Immature natural killer cell (primary cell): ENCODE results near the gene MCTP1. TPM values are rescaled to one million over a fixed set of nuclear protein-coding genes. Genes with fewer than 3 reads are reported as not detected.
A peak's percentile ranks its signal among the peaks of the same experiment; 100 is the strongest.

Source experiments
- DNase-seq, 3 donors: peaks; one replicate each; pipeline ENCODE4 v3.0.0; 2022; ENCODE audit warnings: mixed read lengths in 1 of 3
- H3K27ac Mint-ChIP-seq, 6 donors: one replicate each; pipeline ENCODE4 v1.8.0; 2020; ENCODE audit warnings: mixed read lengths in 6 of 6, mild to moderate bottlenecking in 5 of 6, inconsistent platforms in 4 of 6, moderate library complexity in 3 of 6
- H3K27me3 Mint-ChIP-seq, 3 donors: one replicate each; pipeline ENCODE4 v1.8.0; 2020 to 2021; ENCODE audit warnings: low read depth in 3 of 3, mild to moderate bottlenecking in 3 of 3, mixed read lengths in 3 of 3, moderate library complexity in 3 of 3, inconsistent platforms in 1 of 3
- H3K36me3 Mint-ChIP-seq, 3 donors: one replicate each; pipeline ENCODE4 v1.8.0; 2020; ENCODE audit warnings: mixed read lengths in 3 of 3, inconsistent platforms in 2 of 3, mild to moderate bottlenecking in 2 of 3
- H3K4me1 Mint-ChIP-seq, 2 donors: one replicate each; pipeline ENCODE4 v1.8.0; 2020; ENCODE audit warnings: inconsistent platforms in 2 of 2, mild to moderate bottlenecking in 2 of 2, mixed read lengths in 2 of 2, moderate library complexity in 1 of 2
- H3K4me3 Mint-ChIP-seq, 5 donors: one replicate each; pipeline ENCODE4 v1.8.0; 2020; ENCODE audit warnings: mild to moderate bottlenecking in 5 of 5, mixed read lengths in 5 of 5, inconsistent platforms in 3 of 5, moderate library complexity in 3 of 5
- H3K9me3 Mint-ChIP-seq, 6 donors: one replicate each; pipeline ENCODE4 v1.8.0; 2020; ENCODE audit warnings: mild to moderate bottlenecking in 6 of 6, mixed read lengths in 6 of 6, inconsistent platforms in 4 of 6, moderate library complexity in 3 of 6
- polyA plus RNA-seq, 3 donors: library from polyadenylated mRNA; unstranded; fragments of 300-500 nt; fragmentation: Illumina TruSeq; gene quantifications; one replicate each; pipeline ENCODE4 v1.2.3, GENCODE V29; 2021

MCTP1 gene
- polyA plus RNA-seq, 3 donors from 2014 or later: 1.4 to 2.1 (median 1.5) TPM

DNA sequence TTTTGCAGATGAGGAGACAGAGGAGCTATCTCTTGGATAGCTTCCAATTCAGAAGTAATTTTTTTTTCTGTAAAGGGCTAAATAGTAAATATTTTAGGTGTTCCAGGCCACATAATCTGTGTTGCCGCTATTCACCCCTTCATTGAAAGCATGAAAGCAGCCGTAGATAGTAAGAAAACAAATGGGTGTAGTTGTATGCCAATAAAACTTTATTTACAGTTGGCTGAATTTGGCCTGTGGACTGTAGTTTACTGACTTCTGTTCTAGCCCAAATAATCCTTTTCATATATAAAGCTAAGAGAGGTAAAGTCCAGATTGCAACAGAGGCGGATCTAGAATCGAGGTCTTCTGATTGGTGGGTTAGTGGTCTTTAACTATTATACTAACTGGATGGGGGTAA, 537.5 kb downstream of the MCTP1 start:
- no peak for DNase-seq
- H3K4me3 Mint-ChIP-seq: no peak overlapping the region
- H3K9me3 Mint-ChIP-seq: no peaks in the 10 kb centered on the region
- H3K27me3 Mint-ChIP-seq: peaks cover 0 to 4% (median 2%) of the 10 kb centered on the region in 3 donors
- no peaks in the 10 kb centered on the region for H3K4me1 Mint-ChIP-seq
- no peaks in the 10 kb centered on the region for H3K36me3 Mint-ChIP-seq
- H3K27ac Mint-ChIP-seq: no peak overlapping the region

DNA sequence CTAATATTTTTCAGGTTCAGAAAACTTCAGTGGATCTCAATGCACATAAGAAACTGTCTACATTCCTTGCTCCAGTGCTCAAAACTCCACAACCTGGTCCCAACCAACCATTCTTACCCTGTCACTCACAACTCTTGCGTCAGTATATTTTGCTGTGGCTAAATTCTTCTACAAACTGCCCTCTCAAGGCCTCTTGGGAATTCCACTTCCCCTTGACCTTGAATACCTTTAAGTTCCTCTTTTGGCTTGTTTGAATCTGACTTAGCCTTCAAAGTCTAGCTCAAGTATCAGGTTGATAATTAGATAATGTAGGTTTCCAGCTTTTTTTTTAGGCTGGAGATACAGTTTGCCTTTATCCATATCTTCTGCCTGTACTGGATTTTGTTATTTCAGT, 538.2 kb downstream of the MCTP1 start:
- H3K4me3 Mint-ChIP-seq: no peak overlapping the region
- no peak for DNase-seq
- H3K9me3 Mint-ChIP-seq: no peaks in the 10 kb centered on the region
- H3K4me1 Mint-ChIP-seq: no peaks in the 10 kb centered on the region
- H3K36me3 Mint-ChIP-seq: no peaks in the 10 kb centered on the region
- H3K27ac Mint-ChIP-seq: no peak overlapping the region
- peaks cover 0 to 4% (median 2%) of the 10 kb centered on the region in 3 donors for H3K27me3 Mint-ChIP-seq

GRCh38 chr5:94745786-94746730, 538.8 kb downstream of the MCTP1 start:
- no peaks in the 10 kb centered on the region for H3K4me1 Mint-ChIP-seq
- H3K4me3 Mint-ChIP-seq: no peak overlapping the region
- no peak overlapping the region for H3K27ac Mint-ChIP-seq
- DNase-seq: no peak
- no peaks in the 10 kb centered on the region for H3K36me3 Mint-ChIP-seq
- H3K9me3 Mint-ChIP-seq: no peaks in the 10 kb centered on the region
- peaks cover 0 to 4% (median 2%) of the 10 kb centered on the region in 3 donors for H3K27me3 Mint-ChIP-seq

GRCh38 chr5:94744906-94745305, 540.0 kb downstream of the MCTP1 start:
- no peak overlapping the region for H3K27ac Mint-ChIP-seq
- H3K9me3 Mint-ChIP-seq: no peaks in the 10 kb centered on the region
- no peak for DNase-seq
- H3K36me3 Mint-ChIP-seq: no peaks in the 10 kb centered on the region
- no peaks in the 10 kb centered on the region for H3K4me1 Mint-ChIP-seq
- H3K27me3 Mint-ChIP-seq: peaks cover 0 to 4% (median 2%) of the 10 kb centered on the region in 3 donors
- no peak overlapping the region for H3K4me3 Mint-ChIP-seq

DNA sequence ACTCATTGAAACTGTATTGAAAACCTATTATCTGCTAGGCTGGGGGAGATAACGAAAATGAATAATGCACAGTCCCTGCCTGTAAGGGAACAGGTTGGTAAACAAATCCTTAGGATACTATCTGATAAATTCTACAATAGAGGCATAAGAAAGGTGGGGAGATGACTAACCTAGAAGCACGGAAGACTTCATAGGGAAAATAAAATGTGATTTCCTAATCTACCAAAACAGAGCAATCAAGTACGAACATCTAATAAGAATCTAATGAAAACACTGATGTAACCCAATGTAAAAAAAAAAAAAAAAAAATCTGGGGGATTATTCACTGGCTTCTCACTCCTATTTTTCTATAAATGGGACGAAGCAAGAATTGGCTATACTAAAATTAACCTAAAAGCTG, 542.0 kb downstream of the MCTP1 start:
- Mint-ChIP-seq H3K9me3 (no peaks in the 10 kb centered on the region), H3K4me3 (no peak overlapping the region), H3K4me1 (no peaks in the 10 kb centered on the region), H3K27ac (no peak overlapping the region), H3K27me3 (peaks cover 0 to 4% (median 2%) of the 10 kb centered on the region in 3 donors), H3K36me3 (no peaks in the 10 kb centered on the region)
- no peak for DNase-seq

GRCh38 chr5:94740286-94740685, 544.6 kb downstream of the MCTP1 start:
- Mint-ChIP-seq H3K36me3 (no peaks in the 10 kb centered on the region), H3K27ac (no peak overlapping the region), H3K27me3 (peaks cover 0 to 2% (median 2%) of the 10 kb centered on the region in 3 donors), H3K4me1 (no peaks in the 10 kb centered on the region), H3K4me3 (no peak overlapping the region), H3K9me3 (no peaks in the 10 kb centered on the region)
- no peak for DNase-seq

GRCh38 chr5:94736498-94736897, 548.4 kb downstream of the MCTP1 start:
- Mint-ChIP-seq H3K36me3 (no peaks in the 10 kb centered on the region), H3K4me3 (no peak overlapping the region), H3K27me3 (no peaks in the 10 kb centered on the region), H3K4me1 (no peaks in the 10 kb centered on the region), H3K9me3 (no peaks in the 10 kb centered on the region), H3K27ac (no peak overlapping the region)
- no peak for DNase-seq

GRCh38 chr5:94731471-94731870, 553.4 kb downstream of the MCTP1 start:
- Mint-ChIP-seq H3K27me3 (peaks cover 0 to 6% (median 0%) of the 10 kb centered on the region in 3 donors), H3K36me3 (no peaks in the 10 kb centered on the region), H3K4me1 (no peaks in the 10 kb centered on the region), H3K4me3 (no peak overlapping the region), H3K27ac (no peak overlapping the region), H3K9me3 (no peaks in the 10 kb centered on the region)
- no peak for DNase-seq

GRCh38 chr5:94725142-94725541, 559.8 kb downstream of the MCTP1 start:
- Mint-ChIP-seq H3K9me3 (no peaks in the 10 kb centered on the region), H3K36me3 (no peaks in the 10 kb centered on the region), H3K27me3 (peaks cover 2 to 6% (median 2%) of the 10 kb centered on the region in 3 donors), H3K4me1 (no peaks in the 10 kb centered on the region), H3K27ac (no peak overlapping the region), H3K4me3 (no peak overlapping the region)
- DNase-seq: no peak

DNA sequence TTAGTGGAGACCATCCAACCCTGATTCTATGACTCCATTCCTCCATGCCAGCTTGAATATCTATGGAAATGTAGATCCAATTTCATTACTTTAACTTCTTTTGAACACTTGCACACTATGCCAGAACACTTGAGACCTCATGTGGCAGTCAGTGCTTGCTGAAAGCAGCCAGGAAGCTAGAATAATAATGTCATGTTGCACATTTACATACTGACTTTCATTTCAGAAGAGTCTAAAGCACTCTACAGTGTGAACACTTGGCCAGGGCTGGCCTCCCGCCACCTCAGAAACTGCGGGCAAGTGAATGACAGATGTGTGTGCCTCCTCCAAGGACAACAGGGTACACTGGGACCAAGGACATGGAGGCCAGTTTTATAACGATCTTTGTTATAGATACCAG, 569.1 kb downstream of the MCTP1 start:
- DNase-seq: no peak
- H3K4me1 Mint-ChIP-seq: no peaks in the 10 kb centered on the region

DNA sequence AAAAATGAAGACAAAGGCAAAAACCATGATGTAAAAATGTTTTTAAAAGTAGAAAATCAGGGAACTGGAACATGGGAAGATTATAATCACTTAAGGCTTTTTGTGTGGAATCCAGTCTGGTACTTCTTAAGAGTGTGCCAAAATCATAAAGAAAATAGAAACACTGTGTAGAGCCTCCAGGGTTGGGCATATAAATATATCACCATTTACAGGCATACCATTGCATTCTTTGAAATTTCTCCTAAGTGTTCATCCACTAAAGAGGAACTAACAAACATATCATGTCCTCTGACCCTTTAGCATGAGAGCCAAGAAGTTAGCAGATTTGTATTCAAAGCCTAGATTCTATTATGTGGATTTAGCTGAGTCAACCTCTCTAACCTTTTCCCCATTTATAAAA, 573.1 kb downstream of the MCTP1 start:
- H3K4me1 Mint-ChIP-seq: no peaks in the 10 kb centered on the region
- no peak for DNase-seq
- H3K27ac Mint-ChIP-seq: no peak overlapping the region
- peaks cover 29 to 49% (median 30%) of the 10 kb centered on the region in 3 donors for H3K36me3 Mint-ChIP-seq
- H3K4me3 Mint-ChIP-seq: no peak overlapping the region
- peaks cover 0 to 1% (median 0%) of the 10 kb centered on the region in 3 donors for H3K27me3 Mint-ChIP-seq
- H3K9me3 Mint-ChIP-seq: no peaks in the 10 kb centered on the region

More for the DNA sequence above, 569.1 kb downstream of the MCTP1 start:
- peaks cover 11 to 24% (median 24%) of the 10 kb centered on the region in 3 donors for H3K36me3 Mint-ChIP-seq
- peaks cover 0 to 2% (median 0%) of the 10 kb centered on the region in 6 donors for H3K9me3 Mint-ChIP-seq
- no peak overlapping the region for H3K27ac Mint-ChIP-seq
- H3K27me3 Mint-ChIP-seq: peaks cover 0 to 3% (median 0%) of the 10 kb centered on the region in 3 donors
- H3K4me3 Mint-ChIP-seq: no peak overlapping the region

- Mint-ChIP-seq H3K27me3 (no peaks in the 10 kb centered on the region), H3K4me3 (no peak overlapping the region), H3K9me3 (no peaks in the 10 kb centered on the region), H3K27ac (peak overlapping the region in 1 of 6 donors; percentile 4), H3K4me1 (no peaks in the 10 kb centered on the region), H3K36me3 (peaks cover 30 to 46% (median 33%) of the 10 kb centered on the region in 3 donors)
- no peak for DNase-seq
These were observed 575.6 kb downstream of the MCTP1 start for GRCh38 chr5:94709277-94709676.

DNA sequence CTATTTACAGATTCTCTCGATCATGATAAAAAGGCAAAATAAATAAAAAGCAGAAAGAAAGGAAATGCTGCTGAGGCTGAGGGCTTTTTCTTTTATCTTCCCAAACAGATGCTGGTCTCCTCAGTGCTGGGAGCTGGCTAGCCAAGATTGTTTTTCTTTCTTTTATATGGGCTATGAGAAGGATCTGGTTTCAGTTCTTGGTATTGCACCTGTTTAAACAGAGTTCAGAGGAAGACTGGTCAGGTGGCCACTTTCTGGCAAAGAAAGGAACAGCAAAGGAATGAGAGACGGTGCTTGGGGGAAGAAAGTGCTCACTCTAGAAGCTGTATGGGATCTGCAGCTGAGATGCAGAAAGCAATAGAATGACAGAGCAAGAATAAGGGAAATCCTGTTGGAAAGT, 577.5 kb downstream of the MCTP1 start:
- H3K27me3 Mint-ChIP-seq: no peaks in the 10 kb centered on the region
- peaks cover 22 to 34% (median 30%) of the 10 kb centered on the region in 3 donors for H3K36me3 Mint-ChIP-seq
- H3K4me3 Mint-ChIP-seq: no peak overlapping the region
- H3K4me1 Mint-ChIP-seq: peaks cover 0 to 9% of the 10 kb centered on the region in 2 donors
- DNase-seq: no peak
- no peaks in the 10 kb centered on the region for H3K9me3 Mint-ChIP-seq
- no peak overlapping the region for H3K27ac Mint-ChIP-seq

DNA sequence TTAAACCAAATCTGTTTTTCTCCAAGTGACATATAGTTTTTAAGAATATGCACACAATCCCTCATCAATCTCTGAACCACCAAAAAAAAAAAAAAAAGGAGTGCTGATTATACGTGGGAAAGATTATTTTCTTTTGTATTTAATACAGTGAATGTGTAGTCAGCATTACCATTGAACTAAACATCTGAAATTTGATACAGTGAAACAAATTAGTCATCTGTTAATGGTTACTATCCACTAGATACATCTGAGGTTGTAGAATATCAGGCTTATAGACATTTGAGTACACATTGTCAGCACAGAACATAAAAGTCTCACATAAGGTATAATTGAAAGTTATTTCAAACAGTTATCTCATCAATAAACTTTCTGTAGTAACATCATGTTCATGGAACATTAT, 579.5 kb downstream of the MCTP1 start:
- H3K4me3 Mint-ChIP-seq: no peak overlapping the region
- H3K36me3 Mint-ChIP-seq: peaks cover 7 to 22% (median 22%) of the 10 kb centered on the region in 3 donors

More for the DNA sequence above, 579.5 kb downstream of the MCTP1 start:
- no peak for DNase-seq
- H3K9me3 Mint-ChIP-seq: no peaks in the 10 kb centered on the region
- H3K27ac Mint-ChIP-seq: no peak overlapping the region
- H3K27me3 Mint-ChIP-seq: no peaks in the 10 kb centered on the region
- H3K4me1 Mint-ChIP-seq: peaks cover 3 to 25% of the 10 kb centered on the region in 2 donors
